Left lung (tissue), 10 donors: ENCODE results near the gene ZBTB20. TPM values are rescaled to one million over a fixed set of nuclear protein-coding genes. Genes with fewer than 3 reads are reported as not detected.

Source experiments
- ATAC-seq: fragments of 200-7000 bp; cut with Tn5 transposase; one replicate; pipeline ENCODE4 v1.9.1; 2020; ENCODE audit warnings: moderate library complexity
- DNase-seq, 4 donors: peaks; one replicate each; pipeline ENCODE4 v3.0.0-alpha.2; 2013 to 2020
- H3K27ac ChIP-seq, 2 donors: fragments of 200-600 bp; sonication (generic) in 1 of 2; one replicate each; pipeline versions ENCODE4 v1.5.0 to v1.8.0; 2020 to 2021
- H3K27me3 ChIP-seq, 2 donors: fragments of 200-600 bp; sonication (generic) in 1 of 2; one replicate each; pipeline versions ENCODE4 v1.5.0 to v1.8.0; 2020 to 2021
- H3K36me3 ChIP-seq, 2 donors: fragments of 200-600 bp; sonication (generic) in 1 of 2; one replicate each; pipeline versions ENCODE4 v1.5.0 to v1.8.0; 2020 to 2021
- H3K4me1 ChIP-seq, 2 donors: fragments of 200-600 bp; one replicate each; pipeline ENCODE4 v1.8.0; 2021
- H3K4me3 ChIP-seq, 2 donors: fragments of 200-600 bp; sonication (generic) in 1 of 2; one replicate each; pipeline versions ENCODE4 v1.5.0 to v1.8.0; 2020 to 2021; ENCODE audit warnings: mild to moderate bottlenecking in 1 of 2
- H3K9me3 ChIP-seq, 2 donors: fragments of 200-600 bp; sonication (generic) in 1 of 2; one replicate each; pipeline versions ENCODE4 v1.5.0 to v1.8.0; 2020 to 2021
- intact Hi-C, 2 donors: fragments of 100-400 bp; cut with DNase I; formaldehyde crosslinking; loops; one replicate each; pipeline versions ENCODE4 v1.11.2 to v1.14.2; 2022
- polyA plus RNA-seq, 6 donors: library from polyadenylated mRNA; unstranded; fragments of 120-200 nt; gene quantifications; one replicate each; pipeline ENCODE4 v1.2.1, GENCODE V29; 2013; ENCODE audit not compliant: insufficient read length in 6 of 6
- total RNA-seq, 2 donors: library from RNA; stranded (reverse); fragmentation: NEBNext Ultra II Directional; extraction: Animal tissue kit (Norgen Biotek cat#: 25700); gene quantifications; one replicate each; pipeline ENCODE4 v1.2.1, GENCODE V29; 2021
- TF ChIP-seq, protein P1 (sequence below), 2 donors: fragments of 200-600 bp; sonication (generic) in 1 of 2; IDR thresholded peaks; one replicate each; pipeline versions ENCODE4 v1.5.0 to v1.8.0; 2021; ENCODE audit warnings: antibody characterized with exemption in 2 of 2
- donor health status: DM: no; HTN: yes; CAD: no.
- donor health status: DM: no; HTN: no; CAD: no.

The ZBTB20 gene
- total and polyA plus RNA-seq, 8 donors: 1.1 to 63.5 (median 6.0) TPM

DNA sequence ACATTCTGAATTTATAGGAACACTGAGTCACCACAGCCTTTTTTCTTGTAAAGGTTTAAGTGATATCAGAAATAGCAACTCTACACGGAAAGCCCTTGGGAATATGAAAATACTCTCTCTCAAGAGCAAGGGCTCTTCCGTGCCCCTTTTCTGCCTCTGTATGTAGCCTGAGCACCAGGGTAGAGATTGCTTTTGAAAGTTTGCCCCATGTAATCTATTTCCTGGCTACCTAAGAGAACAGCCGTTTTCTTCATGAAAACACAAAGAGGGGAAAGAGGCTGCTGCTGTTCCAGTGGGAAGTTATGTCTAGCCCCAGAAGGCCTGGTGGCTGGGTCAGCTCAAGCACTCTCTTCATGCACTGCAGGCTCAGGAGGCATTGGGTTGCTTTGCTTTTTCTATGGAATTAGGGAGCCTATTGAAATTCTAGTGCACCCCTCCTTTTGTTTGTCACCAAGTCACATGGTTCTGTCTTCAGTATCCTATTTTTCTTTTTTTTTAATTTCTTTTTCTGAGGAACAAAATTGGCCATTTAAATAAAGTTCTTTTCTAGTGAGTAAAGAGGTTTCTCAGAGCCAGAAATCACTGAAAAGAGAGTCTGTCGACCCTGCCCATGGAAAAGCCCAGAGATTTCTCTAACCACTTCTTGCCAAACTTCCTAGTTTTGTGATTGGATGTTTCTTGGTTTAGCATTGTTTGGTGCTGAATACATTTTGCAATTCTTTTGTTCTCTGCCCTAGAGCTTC lies 813.7 kb downstream of the ZBTB20 start:
- Histone ChIP-seq H3K36me3 (peaks cover 0 to 6% of the 10 kb centered on the region in 2 donors), H3K9me3 (no peaks in the 10 kb centered on the region), H3K27me3 (no peaks in the 10 kb centered on the region), H3K27ac (no peak overlapping the region), H3K4me1 (no peaks in the 10 kb centered on the region), H3K4me3 (no peak overlapping the region)
- ATAC-seq: no peak
- no peak for DNase-seq
- TF ChIP-seq, protein P1, sequence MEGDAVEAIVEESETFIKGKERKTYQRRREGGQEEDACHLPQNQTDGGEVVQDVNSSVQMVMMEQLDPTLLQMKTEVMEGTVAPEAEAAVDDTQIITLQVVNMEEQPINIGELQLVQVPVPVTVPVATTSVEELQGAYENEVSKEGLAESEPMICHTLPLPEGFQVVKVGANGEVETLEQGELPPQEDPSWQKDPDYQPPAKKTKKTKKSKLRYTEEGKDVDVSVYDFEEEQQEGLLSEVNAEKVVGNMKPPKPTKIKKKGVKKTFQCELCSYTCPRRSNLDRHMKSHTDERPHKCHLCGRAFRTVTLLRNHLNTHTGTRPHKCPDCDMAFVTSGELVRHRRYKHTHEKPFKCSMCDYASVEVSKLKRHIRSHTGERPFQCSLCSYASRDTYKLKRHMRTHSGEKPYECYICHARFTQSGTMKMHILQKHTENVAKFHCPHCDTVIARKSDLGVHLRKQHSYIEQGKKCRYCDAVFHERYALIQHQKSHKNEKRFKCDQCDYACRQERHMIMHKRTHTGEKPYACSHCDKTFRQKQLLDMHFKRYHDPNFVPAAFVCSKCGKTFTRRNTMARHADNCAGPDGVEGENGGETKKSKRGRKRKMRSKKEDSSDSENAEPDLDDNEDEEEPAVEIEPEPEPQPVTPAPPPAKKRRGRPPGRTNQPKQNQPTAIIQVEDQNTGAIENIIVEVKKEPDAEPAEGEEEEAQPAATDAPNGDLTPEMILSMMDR (IDR thresholded peaks at IDR 0.05): no peak
- intact Hi-C loops: no loop called here

DNA sequence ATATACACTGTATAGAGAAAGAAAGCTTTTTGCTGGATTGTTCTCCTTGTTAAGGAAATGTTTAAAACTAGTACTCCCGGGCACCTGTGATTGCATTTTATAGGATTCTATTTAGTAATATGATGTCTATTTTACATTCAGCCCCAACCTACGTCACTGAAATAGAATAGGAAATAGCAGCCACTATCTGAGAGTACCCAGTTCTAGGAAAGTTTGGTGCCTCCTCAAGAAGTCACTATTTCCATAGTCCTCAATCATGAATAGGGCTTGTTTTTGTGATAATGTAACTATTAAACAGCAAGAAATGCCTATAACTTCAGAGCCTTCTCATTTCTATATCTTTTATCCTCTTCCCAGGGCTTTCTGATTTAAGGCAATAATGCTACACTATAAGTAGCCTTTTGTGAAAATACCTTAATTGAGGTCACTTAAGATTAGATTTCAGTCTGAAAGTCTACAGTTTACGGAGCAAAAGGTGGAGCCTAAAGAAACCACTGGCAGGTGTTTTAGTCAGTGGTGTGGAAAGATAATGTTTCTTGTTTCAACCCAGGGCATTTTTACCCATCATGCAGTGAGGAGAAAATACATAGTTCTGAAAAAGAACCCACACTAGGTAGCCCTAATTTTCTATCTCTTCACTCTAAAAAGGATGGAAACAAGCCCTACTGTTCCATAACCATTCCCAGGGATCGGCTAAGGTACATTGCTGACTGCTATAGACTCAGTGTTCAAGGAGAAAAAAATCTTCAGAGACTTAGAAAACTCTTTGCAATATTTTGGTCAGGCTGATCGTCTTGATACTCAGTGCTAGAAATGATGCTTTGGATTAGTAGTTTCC lies 814.5 kb downstream of the ZBTB20 start:
- H3K4me1 ChIP-seq: no peaks in the 10 kb centered on the region
- no peaks in the 10 kb centered on the region for H3K27me3 ChIP-seq
- H3K4me3 ChIP-seq: no peak overlapping the region
- no peaks in the 10 kb centered on the region for H3K36me3 ChIP-seq
- ATAC-seq (no peak), DNase-seq (no peak)
- no peak overlapping the region for H3K27ac ChIP-seq
- intact Hi-C loops: no loop called here
- H3K9me3 ChIP-seq: no peaks in the 10 kb centered on the region
- TF ChIP-seq, protein P1 (IDR thresholded peaks at IDR 0.05): no peak

DNA sequence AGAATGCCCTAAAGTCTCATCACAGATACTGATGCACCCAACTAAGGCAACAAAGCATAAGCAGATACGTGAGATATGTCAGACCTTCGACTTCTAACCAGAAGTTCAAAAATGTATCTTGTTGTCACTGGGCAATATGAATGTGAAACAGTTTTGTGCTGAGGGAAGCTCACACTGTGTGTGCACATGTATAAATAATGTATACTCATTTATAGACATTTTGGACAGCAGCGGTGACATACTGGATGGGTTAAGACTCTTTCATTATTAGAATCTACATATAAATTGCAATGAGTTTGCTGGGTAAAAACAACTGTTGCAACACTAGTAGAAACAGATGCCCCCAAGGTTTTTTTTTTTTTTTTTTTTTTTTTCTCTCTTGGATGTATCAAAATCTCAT lies 815.4 kb downstream of the ZBTB20 start:
- TF ChIP-seq, protein P1 (IDR thresholded peaks at IDR 0.05): no peak
- Histone ChIP-seq H3K9me3 (no peaks in the 10 kb centered on the region), H3K36me3 (no peaks in the 10 kb centered on the region), H3K27ac (no peak overlapping the region), H3K27me3 (no peaks in the 10 kb centered on the region), H3K4me3 (no peak overlapping the region), H3K4me1 (no peaks in the 10 kb centered on the region)
- DNase-seq (no peak), ATAC-seq (no peak)
- intact Hi-C loops: no loop called here

DNA sequence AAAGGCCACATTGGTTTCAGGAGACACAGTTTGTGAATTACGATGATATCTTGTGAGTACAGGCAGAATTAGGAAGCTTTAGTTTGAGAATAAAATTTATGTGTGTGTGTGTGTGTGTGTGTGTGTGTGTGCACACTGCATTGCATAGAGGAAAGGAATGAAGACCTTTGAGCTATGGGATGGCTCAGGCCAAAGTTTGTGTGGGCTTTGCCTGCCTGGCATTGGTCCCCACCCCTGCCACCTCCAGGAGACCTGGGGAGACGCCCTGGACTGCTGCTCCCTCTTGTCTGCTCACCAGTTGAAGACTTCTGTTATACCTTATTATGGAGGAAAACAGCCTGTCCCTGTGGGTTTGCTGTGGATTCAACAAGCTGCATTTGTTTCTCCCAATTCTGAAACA lies 816.1 kb downstream of the ZBTB20 start:
- no peaks in the 10 kb centered on the region for H3K4me1 ChIP-seq
- intact Hi-C loops: no loop called here
- DNase-seq (no peak), ATAC-seq (no peak)
- no peaks in the 10 kb centered on the region for H3K36me3 ChIP-seq
- H3K9me3 ChIP-seq: no peaks in the 10 kb centered on the region
- no peaks in the 10 kb centered on the region for H3K27me3 ChIP-seq
- H3K4me3 ChIP-seq: no peak overlapping the region
- no peak overlapping the region for H3K27ac ChIP-seq
- TF ChIP-seq, protein P1 (IDR thresholded peaks at IDR 0.05): no peak

DNA sequence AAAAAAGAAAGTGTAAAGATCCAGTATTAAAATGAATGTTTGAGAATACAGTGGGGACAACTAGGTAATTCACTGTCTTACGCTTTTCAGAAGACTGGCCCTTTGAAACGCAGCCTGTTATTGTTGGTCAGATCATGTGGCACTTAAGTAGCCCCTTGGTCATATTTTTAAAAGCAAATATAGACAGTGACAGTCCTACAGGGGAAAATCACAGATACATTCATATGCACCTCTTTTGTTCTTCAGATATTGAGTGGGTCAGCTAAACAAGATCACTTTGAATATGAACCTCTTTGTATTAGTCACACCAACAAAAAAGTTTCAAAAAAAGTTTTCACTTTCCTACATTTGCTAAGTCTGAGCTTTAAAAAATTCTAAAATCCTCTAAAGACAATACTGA lies 817.3 kb downstream of the ZBTB20 start:
- intact Hi-C loops: no loop called here
- Histone ChIP-seq H3K36me3 (no peaks in the 10 kb centered on the region), H3K9me3 (no peaks in the 10 kb centered on the region), H3K4me3 (no peak overlapping the region), H3K27ac (no peak overlapping the region), H3K27me3 (no peaks in the 10 kb centered on the region), H3K4me1 (no peaks in the 10 kb centered on the region)
- ATAC-seq: no peak
- DNase-seq: no peak
- TF ChIP-seq, protein P1 (IDR thresholded peaks at IDR 0.05): no peak
